Measurements from ENCODE around the gene HTR3C.
"Not testable (repeated sequence)": the region's sequence is repeated elsewhere in the genome, so short reads cannot be mapped to it uniquely, and the experiment has no call there.

DNA sequence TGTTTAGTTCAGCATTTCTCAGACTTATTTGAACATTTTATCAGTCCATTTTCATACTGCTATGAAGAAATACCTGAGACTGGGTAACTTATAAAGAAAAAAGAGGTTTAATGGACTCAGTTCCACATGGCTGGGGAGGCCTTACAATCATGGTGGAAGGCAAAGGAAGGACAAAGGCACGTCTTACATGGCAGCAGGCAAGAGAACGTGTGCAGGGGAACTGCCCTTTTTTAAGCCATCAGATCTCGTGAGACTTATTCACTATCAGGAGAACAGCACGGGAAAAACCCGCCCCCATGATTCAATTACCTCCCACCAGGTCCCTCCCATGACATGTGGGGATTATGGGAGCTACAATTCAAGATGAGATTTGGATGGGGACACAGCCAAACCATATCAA, 27.6 kb upstream of the HTR3C start:
- TF ChIP-seq RAD21 (conservative IDR thresholded peaks at IDR 0.05) = not testable (repeated sequence)
- TF ChIP-seq, protein P1, sequence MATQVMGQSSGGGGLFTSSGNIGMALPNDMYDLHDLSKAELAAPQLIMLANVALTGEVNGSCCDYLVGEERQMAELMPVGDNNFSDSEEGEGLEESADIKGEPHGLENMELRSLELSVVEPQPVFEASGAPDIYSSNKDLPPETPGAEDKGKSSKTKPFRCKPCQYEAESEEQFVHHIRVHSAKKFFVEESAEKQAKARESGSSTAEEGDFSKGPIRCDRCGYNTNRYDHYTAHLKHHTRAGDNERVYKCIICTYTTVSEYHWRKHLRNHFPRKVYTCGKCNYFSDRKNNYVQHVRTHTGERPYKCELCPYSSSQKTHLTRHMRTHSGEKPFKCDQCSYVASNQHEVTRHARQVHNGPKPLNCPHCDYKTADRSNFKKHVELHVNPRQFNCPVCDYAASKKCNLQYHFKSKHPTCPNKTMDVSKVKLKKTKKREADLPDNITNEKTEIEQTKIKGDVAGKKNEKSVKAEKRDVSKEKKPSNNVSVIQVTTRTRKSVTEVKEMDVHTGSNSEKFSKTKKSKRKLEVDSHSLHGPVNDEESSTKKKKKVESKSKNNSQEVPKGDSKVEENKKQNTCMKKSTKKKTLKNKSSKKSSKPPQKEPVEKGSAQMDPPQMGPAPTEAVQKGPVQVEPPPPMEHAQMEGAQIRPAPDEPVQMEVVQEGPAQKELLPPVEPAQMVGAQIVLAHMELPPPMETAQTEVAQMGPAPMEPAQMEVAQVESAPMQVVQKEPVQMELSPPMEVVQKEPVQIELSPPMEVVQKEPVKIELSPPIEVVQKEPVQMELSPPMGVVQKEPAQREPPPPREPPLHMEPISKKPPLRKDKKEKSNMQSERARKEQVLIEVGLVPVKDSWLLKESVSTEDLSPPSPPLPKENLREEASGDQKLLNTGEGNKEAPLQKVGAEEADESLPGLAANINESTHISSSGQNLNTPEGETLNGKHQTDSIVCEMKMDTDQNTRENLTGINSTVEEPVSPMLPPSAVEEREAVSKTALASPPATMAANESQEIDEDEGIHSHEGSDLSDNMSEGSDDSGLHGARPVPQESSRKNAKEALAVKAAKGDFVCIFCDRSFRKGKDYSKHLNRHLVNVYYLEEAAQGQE (IDR thresholded peaks at IDR 0.05; ENCODE audit: borderline replicate concordance) = not testable (repeated sequence)
- TF ChIP-seq, protein P2, sequence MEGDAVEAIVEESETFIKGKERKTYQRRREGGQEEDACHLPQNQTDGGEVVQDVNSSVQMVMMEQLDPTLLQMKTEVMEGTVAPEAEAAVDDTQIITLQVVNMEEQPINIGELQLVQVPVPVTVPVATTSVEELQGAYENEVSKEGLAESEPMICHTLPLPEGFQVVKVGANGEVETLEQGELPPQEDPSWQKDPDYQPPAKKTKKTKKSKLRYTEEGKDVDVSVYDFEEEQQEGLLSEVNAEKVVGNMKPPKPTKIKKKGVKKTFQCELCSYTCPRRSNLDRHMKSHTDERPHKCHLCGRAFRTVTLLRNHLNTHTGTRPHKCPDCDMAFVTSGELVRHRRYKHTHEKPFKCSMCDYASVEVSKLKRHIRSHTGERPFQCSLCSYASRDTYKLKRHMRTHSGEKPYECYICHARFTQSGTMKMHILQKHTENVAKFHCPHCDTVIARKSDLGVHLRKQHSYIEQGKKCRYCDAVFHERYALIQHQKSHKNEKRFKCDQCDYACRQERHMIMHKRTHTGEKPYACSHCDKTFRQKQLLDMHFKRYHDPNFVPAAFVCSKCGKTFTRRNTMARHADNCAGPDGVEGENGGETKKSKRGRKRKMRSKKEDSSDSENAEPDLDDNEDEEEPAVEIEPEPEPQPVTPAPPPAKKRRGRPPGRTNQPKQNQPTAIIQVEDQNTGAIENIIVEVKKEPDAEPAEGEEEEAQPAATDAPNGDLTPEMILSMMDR (IDR thresholded peaks at IDR 0.05; ENCODE audit: poor library complexity, severe bottlenecking) = not testable (repeated sequence)

All from neural cell (in vitro differentiated cells).